HFF-Myc (cell line): ENCODE measurements around the gene PIEZO2.

Experiments
- DNase-seq: peaks from one replicate; pipeline ENCODE4 v3.0.0-alpha.2; 2011; ENCODE audit warnings: low read depth; ENCODE audit errors: extremely low read depth
- H3K4me3 ChIP-seq: replicated peaks from 2 replicates; pipeline ENCODE4 v1.5.1; 2011; ENCODE audit warnings: low read depth, mild to moderate bottlenecking, control low read depth, low read length
- TF ChIP-seq, protein P1 (sequence below): IDR thresholded peaks from 2 replicates; pipeline ENCODE4 v1.5.1; 2012; ENCODE audit warnings: mild to moderate bottlenecking, low read depth, low read length, control low read depth; ENCODE audit errors: missing control alignments

Gene PIEZO2

DNA sequence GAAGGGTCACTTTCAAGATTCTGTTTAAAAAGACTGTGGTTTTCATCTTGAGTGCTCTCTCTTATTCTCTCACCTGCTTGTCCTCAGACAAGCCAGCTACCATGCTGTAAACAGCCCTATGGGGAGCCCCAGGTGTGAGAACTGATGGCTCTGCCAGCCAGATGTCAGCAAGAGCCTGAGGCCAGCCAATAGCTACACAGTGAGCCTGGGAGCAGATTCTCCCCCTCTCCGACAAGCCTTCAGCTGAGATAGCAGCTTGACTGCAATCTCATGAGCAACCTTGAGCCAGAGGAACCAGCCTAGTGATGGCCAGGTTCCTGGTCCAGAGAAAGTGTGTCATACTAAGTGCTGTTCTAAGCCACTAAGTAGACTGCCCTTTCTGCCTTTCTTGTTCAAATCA is 351.5 kb downstream of the PIEZO2 start:
- H3K4me3 ChIP-seq = no peak overlapping the region
- no peak for DNase-seq
- TF ChIP-seq, protein P1, sequence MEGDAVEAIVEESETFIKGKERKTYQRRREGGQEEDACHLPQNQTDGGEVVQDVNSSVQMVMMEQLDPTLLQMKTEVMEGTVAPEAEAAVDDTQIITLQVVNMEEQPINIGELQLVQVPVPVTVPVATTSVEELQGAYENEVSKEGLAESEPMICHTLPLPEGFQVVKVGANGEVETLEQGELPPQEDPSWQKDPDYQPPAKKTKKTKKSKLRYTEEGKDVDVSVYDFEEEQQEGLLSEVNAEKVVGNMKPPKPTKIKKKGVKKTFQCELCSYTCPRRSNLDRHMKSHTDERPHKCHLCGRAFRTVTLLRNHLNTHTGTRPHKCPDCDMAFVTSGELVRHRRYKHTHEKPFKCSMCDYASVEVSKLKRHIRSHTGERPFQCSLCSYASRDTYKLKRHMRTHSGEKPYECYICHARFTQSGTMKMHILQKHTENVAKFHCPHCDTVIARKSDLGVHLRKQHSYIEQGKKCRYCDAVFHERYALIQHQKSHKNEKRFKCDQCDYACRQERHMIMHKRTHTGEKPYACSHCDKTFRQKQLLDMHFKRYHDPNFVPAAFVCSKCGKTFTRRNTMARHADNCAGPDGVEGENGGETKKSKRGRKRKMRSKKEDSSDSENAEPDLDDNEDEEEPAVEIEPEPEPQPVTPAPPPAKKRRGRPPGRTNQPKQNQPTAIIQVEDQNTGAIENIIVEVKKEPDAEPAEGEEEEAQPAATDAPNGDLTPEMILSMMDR = no peak

DNA sequence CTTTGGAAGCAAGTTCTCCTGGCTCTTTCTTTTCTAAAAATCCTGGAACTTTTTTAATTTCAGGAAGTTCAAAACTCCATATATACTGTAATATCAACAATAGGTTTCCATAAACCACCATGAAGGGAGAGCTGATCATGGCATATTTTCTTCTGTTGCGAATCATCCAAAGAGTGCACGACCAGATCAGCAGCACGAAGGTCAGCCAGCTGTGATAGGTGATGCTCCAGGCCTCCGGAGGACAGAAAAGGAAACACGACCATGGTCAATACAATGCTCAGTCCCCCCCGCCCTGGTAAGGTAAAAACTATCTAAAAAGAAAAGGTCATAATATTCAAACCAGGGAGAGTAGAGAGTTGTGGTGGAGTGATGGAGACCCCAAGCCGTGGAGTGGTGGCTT is 354.6 kb downstream of the PIEZO2 start:
- H3K4me3 ChIP-seq = no peak overlapping the region
- no peak for DNase-seq
- TF ChIP-seq, protein P1 = no peak

DNA sequence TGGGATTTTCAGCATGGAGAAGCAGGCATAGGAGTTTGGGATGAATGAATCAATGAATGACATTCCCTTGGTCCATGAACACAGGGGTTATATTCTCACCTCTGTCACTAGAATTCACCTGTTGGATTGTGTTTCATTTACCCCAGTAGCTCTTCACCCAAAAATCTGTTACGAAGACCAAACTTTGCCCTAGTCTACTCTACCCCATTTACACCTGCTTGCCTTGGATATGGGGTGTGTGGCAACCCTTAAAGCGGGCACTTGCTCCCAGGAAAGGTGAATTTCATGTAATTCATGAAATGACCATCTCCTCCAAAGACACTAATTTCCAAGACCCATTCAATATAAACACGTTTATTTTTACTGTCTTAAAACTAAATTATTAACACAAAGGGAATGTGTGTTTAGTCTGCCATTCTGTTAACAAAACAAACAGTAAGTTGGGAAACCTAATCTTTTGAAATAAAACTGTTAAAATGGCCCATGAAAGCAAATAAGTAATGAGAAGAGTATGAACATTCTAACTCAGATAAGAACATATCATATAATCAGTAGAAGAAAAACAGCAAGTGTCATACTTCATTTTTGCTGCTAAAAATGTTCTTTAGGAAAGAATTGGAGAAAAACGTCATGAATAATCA is 355.5 kb downstream of the PIEZO2 start:
- no peak overlapping the region for H3K4me3 ChIP-seq
- DNase-seq = no peak
- TF ChIP-seq, protein P1 = no peak

DNA sequence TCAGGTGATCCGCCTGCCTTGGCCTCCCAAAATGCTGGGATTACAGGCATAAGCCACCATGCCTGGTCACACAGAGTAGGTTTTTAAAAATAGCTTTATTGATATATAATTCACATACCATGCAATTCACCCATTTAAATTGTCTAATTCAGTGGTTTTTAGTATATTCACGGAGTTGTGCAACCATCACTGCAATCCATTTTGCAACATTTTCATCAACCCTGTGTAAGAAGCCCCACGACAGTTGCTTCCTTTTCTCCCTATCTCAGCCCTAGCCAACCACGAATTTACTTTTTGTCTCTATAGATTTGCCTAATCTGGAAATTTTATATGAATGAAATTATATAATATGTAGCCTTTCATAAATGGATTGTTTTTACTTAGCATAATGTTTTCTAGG is 357.2 kb downstream of the PIEZO2 start:
- TF ChIP-seq, protein P1 = no peak
- no peak for DNase-seq

DNA sequence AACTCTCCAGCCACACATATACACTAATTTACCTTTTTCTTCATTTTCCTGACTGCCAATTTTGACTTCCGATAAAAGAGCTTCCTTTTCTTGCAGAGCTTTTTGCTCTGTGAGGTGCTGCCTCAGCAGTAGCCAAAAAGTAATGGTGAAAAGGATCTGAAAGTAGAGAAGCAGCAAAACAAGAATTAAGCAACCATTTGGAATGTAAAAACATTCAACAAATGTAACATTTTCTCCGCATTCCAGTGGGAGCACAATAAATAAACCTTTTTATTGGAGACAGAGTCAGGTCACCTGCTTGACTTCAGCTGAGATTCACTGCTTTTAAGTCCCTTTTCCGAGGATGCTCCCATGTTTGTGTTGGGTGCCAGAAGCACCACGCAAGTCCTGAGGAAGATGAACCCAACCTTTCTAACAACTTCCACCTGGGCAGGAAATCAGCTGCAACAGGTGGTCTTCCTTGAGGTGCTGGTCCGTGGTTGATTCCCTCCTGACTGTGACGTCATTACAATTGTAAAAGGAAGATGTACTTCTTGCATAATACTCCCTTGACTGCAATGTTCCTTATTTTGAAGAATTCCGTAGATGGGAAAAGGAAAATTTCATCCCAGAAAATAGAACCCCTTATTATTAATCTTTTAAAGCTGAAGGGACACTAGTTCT is 358.1 kb downstream of the PIEZO2 start:
- DNase-seq = no peak
- TF ChIP-seq, protein P1 = no peak
- H3K4me3 ChIP-seq = no peak overlapping the region

More for the DNA sequence above, 357.2 kb downstream of the PIEZO2 start:
- H3K4me3 ChIP-seq = no peak overlapping the region

DNA sequence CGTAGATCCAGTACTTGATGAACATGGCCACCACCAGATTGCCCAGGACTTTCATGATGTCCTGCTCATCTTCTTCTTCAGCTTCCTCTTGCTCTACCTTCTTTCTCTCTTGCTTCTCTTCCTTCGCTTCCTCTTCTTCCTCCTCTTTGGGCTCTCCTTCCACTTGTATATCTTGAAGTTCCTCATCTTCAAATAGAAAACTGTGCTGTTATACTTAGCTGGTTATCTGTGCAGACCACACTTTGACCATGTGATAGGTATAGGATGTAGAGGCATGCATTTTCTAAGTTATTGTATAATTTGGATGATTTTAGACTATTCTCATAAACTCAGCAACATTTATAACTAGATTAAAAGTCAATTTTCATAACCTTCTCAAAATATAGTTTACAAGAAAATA is 360.2 kb downstream of the PIEZO2 start:
- TF ChIP-seq, protein P1 = no peak
- H3K4me3 ChIP-seq = no peak overlapping the region
- DNase-seq = no peak
